Measurements from ENCODE around the gene CNN3.

The CNN3 gene

DNA sequence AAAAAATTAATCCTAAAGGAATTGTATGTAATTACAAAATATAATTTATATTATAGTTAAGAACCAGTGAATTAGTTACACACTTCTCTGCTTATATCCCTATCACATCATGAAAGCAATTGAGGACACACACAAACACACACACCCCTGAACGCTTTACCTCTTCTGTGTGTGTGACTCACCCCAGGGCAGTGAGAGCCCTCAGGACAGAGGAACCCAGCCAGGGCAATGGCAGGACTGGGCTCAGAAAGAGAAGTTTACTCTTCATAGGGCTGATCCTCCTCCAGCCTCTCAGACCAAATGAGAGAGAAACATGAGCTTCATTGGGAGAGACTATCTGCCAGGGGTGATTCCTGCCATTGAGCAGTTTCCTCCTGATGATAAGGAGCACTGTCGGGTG is 68.6 kb downstream of the CNN3 start (continued):
- TF ChIP-seq, protein P1, sequence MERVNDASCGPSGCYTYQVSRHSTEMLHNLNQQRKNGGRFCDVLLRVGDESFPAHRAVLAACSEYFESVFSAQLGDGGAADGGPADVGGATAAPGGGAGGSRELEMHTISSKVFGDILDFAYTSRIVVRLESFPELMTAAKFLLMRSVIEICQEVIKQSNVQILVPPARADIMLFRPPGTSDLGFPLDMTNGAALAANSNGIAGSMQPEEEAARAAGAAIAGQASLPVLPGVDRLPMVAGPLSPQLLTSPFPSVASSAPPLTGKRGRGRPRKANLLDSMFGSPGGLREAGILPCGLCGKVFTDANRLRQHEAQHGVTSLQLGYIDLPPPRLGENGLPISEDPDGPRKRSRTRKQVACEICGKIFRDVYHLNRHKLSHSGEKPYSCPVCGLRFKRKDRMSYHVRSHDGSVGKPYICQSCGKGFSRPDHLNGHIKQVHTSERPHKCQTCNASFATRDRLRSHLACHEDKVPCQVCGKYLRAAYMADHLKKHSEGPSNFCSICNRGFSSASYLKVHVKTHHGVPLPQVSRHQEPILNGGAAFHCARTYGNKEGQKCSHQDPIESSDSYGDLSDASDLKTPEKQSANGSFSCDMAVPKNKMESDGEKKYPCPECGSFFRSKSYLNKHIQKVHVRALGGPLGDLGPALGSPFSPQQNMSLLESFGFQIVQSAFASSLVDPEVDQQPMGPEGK (CRISPR knock-in tag; IDR thresholded peaks at IDR 0.05; ENCODE audit: borderline replicate concordance), result no peak
- TF ChIP-seq ZNF8 (CRISPR knock-in tag; IDR thresholded peaks at IDR 0.05), result no peak
- no peak for TF ChIP-seq ZNF70 (CRISPR knock-in tag; IDR thresholded peaks at IDR 0.05)
- no peak for TF ChIP-seq ZC3H10 (CRISPR knock-in tag; IDR thresholded peaks at IDR 0.05)
- TF ChIP-seq ARNTL (CRISPR knock-in tag; IDR thresholded peaks at IDR 0.05; ENCODE audit: borderline replicate concordance, low read depth), result no peak
- no peak for TF ChIP-seq ZFP30 (CRISPR knock-in tag; IDR thresholded peaks at IDR 0.05)

DNA sequence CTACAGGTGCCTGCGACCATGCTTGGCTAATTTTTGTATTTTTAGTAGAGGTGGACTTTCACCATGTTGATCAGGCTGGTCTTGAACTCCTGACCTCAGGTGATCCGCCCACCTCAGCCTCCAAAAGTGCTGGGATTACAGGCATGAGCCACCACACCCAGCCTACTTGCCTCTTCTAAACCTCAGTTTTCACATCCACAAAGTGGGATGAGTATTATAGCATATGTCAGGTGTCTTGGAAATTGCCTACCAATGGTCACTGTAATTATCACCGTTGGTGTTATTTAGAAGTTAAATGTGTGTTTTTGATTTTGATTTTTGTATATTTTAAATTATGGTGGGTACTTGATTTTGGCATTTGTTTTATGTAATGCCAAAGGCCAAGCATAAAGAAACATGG is 70.0 kb downstream of the CNN3 start:
- TF ChIP-seq ZNF565 (CRISPR knock-in tag; conservative IDR thresholded peaks at IDR 0.05; ENCODE audit: low read depth), result no peak
- no peak for TF ChIP-seq ARNTL (CRISPR knock-in tag; IDR thresholded peaks at IDR 0.05; ENCODE audit: borderline replicate concordance, low read depth)
- ATAC-seq, result no peak

DNA sequence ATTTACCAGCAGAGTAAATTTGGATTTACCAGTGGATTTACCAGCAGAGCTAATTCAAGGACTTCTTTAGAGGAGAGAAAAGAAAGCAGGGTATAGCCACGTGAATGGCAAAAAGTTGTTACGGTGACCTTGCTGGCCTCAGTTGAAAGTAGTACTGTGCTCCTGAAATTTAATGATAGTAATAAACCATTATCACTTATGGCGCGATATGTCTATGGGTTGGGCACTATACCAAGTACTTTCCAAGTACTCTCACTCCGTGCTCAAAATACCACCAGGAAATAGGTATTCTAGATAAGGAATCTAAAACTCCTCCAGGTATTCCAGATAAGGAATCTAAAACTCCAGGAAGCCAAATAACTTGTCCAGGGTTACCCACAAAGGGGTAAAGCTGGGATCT is 70.9 kb downstream of the CNN3 start:
- ATAC-seq, result no peak
- TF ChIP-seq OSR1 (CRISPR knock-in tag; IDR thresholded peaks at IDR 0.05) (no peak), ZFP30 (CRISPR knock-in tag; IDR thresholded peaks at IDR 0.05) (no peak), RARB (CRISPR knock-in tag; IDR thresholded peaks at IDR 0.05) (no peak), ZNF8 (CRISPR knock-in tag; IDR thresholded peaks at IDR 0.05) (no peak), ZNF70 (CRISPR knock-in tag; IDR thresholded peaks at IDR 0.05) (no peak), ZFP3 (CRISPR knock-in tag; IDR thresholded peaks at IDR 0.05) (no peak), ARNTL (CRISPR knock-in tag; IDR thresholded peaks at IDR 0.05; ENCODE audit: borderline replicate concordance, low read depth) (no peak), PPARA (CRISPR knock-in tag; IDR thresholded peaks at IDR 0.05; ENCODE audit: borderline replicate concordance) (no peak), BACH2 (CRISPR knock-in tag; IDR thresholded peaks at IDR 0.05; ENCODE audit: borderline replicate concordance) (no peak), TOX (CRISPR knock-in tag; IDR thresholded peaks at IDR 0.05; ENCODE audit: borderline replicate concordance) (no peak), ESRRG (CRISPR knock-in tag; IDR thresholded peaks at IDR 0.05) (no peak), GLIS3 (CRISPR knock-in tag; IDR thresholded peaks at IDR 0.05) (no peak), TCF4 (CRISPR knock-in tag; IDR thresholded peaks at IDR 0.05; ENCODE audit: borderline replicate concordance) (no peak), ZC3H10 (CRISPR knock-in tag; IDR thresholded peaks at IDR 0.05) (no peak)
- TF ChIP-seq, protein P2, sequence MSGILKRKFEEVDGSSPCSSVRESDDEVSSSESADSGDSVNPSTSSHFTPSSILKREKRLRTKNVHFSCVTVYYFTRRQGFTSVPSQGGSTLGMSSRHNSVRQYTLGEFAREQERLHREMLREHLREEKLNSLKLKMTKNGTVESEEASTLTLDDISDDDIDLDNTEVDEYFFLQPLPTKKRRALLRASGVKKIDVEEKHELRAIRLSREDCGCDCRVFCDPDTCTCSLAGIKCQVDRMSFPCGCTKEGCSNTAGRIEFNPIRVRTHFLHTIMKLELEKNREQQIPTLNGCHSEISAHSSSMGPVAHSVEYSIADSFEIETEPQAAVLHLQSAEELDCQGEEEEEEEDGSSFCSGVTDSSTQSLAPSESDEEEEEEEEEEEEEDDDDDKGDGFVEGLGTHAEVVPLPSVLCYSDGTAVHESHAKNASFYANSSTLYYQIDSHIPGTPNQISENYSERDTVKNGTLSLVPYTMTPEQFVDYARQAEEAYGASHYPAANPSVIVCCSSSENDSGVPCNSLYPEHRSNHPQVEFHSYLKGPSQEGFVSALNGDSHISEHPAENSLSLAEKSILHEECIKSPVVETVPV (CRISPR knock-in tag; IDR thresholded peaks at IDR 0.05), result no peak
- TF ChIP-seq, protein P3, sequence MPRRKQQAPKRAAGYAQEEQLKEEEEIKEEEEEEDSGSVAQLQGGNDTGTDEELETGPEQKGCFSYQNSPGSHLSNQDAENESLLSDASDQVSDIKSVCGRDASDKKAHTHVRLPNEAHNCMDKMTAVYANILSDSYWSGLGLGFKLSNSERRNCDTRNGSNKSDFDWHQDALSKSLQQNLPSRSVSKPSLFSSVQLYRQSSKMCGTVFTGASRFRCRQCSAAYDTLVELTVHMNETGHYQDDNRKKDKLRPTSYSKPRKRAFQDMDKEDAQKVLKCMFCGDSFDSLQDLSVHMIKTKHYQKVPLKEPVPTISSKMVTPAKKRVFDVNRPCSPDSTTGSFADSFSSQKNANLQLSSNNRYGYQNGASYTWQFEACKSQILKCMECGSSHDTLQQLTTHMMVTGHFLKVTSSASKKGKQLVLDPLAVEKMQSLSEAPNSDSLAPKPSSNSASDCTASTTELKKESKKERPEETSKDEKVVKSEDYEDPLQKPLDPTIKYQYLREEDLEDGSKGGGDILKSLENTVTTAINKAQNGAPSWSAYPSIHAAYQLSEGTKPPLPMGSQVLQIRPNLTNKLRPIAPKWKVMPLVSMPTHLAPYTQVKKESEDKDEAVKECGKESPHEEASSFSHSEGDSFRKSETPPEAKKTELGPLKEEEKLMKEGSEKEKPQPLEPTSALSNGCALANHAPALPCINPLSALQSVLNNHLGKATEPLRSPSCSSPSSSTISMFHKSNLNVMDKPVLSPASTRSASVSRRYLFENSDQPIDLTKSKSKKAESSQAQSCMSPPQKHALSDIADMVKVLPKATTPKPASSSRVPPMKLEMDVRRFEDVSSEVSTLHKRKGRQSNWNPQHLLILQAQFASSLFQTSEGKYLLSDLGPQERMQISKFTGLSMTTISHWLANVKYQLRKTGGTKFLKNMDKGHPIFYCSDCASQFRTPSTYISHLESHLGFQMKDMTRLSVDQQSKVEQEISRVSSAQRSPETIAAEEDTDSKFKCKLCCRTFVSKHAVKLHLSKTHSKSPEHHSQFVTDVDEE (CRISPR knock-in tag; IDR thresholded peaks at IDR 0.05), result no peak
- TF ChIP-seq, protein P4, sequence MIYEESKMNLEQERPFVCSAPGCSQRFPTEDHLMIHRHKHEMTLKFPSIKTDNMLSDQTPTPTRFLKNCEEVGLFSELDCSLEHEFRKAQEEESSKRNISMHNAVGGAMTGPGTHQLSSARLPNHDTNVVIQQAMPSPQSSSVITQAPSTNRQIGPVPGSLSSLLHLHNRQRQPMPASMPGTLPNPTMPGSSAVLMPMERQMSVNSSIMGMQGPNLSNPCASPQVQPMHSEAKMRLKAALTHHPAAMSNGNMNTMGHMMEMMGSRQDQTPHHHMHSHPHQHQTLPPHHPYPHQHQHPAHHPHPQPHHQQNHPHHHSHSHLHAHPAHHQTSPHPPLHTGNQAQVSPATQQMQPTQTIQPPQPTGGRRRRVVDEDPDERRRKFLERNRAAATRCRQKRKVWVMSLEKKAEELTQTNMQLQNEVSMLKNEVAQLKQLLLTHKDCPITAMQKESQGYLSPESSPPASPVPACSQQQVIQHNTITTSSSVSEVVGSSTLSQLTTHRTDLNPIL (CRISPR knock-in tag; IDR thresholded peaks at IDR 0.05; ENCODE audit: low read depth), result no peak
- TF ChIP-seq, protein P5, sequence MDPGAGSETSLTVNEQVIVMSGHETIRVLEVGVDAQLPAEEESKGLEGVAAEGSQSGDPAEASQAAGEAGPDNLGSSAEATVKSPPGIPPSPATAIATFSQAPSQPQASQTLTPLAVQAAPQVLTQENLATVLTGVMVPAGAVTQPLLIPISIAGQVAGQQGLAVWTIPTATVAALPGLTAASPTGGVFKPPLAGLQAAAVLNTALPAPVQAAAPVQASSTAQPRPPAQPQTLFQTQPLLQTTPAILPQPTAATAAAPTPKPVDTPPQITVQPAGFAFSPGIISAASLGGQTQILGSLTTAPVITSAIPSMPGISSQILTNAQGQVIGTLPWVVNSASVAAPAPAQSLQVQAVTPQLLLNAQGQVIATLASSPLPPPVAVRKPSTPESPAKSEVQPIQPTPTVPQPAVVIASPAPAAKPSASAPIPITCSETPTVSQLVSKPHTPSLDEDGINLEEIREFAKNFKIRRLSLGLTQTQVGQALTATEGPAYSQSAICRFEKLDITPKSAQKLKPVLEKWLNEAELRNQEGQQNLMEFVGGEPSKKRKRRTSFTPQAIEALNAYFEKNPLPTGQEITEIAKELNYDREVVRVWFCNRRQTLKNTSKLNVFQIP (CRISPR knock-in tag; IDR thresholded peaks at IDR 0.05; ENCODE audit: borderline replicate concordance, low read depth), result no peak

DNA sequence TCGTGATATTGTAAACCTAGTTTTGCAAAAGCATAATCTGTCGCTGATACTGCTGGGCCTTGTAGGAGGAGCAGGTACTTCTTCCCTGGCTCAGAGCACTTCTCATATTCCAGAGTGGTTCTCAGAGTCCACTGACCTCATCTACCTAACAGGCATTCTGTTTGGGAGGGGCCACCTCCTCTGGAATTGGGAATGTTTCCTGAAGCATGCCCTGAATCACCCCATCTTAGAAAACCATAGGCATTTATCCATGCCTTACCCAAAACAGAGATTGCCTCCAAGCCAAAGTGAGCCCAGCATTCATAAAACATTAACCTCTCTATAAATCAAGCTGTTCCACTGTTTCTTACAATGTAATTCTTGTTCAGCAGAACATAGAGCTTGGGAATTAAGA is 71.6 kb downstream of the CNN3 start:
- TF ChIP-seq ZC3H10 (CRISPR knock-in tag; IDR thresholded peaks at IDR 0.05) (no peak), ZNF565 (CRISPR knock-in tag; conservative IDR thresholded peaks at IDR 0.05; ENCODE audit: low read depth) (no peak), ZFP3 (CRISPR knock-in tag; IDR thresholded peaks at IDR 0.05) (no peak), ARNTL (CRISPR knock-in tag; IDR thresholded peaks at IDR 0.05; ENCODE audit: borderline replicate concordance, low read depth) (no peak), BACH2 (CRISPR knock-in tag; IDR thresholded peaks at IDR 0.05; ENCODE audit: borderline replicate concordance) (no peak), TOX (CRISPR knock-in tag; IDR thresholded peaks at IDR 0.05; ENCODE audit: borderline replicate concordance) (no peak), ZFP30 (CRISPR knock-in tag; IDR thresholded peaks at IDR 0.05) (no peak)
- ATAC-seq, result peak; percentile 62

Measured in SK-N-SH treated with all-trans-retinoic acid at 6 μM for 48 hours (cell line).